Fibroblast of pulmonary artery (primary cell): ENCODE results near the gene MEI4.

Experiments
- DNase-seq: peaks from one replicate; pipeline ENCODE4 v3.0.0-alpha.2; 2010; ENCODE audit warnings: low read depth
- H3K4me3 ChIP-seq: replicated peaks from 2 replicates; pipeline ENCODE4 v1.5.1; 2011; ENCODE audit warnings: low read depth, mild to moderate bottlenecking, control low read depth, low read length, moderate library complexity
- CTCF ChIP-seq: IDR thresholded peaks from 2 replicates; pipeline ENCODE4 v1.5.1; 2011; ENCODE audit warnings: mild to moderate bottlenecking, control low read depth, low read length, inconsistent platforms; ENCODE audit errors: missing control alignments

Gene MEI4

GRCh38 chr6:77773157-77773822 is 120.5 kb downstream of the MEI4 start:
- DNase-seq = no peak
- no peak for TF ChIP-seq CTCF
- no peak overlapping the region for H3K4me3 ChIP-seq

GRCh38 chr6:77774457-77774856 is 121.6 kb downstream of the MEI4 start:
- no peak for DNase-seq
- TF ChIP-seq CTCF = no peak
- H3K4me3 ChIP-seq = no peak overlapping the region

- DNase-seq = no peak
- H3K4me3 ChIP-seq = no peak overlapping the region
- no peak for TF ChIP-seq CTCF
These were observed 123.6 kb downstream of the MEI4 start for GRCh38 chr6:77776441-77776840.

- H3K4me3 ChIP-seq = no peak overlapping the region
- TF ChIP-seq CTCF = no peak
- no peak for DNase-seq
These were observed 125.7 kb downstream of the MEI4 start for GRCh38 chr6:77778527-77778926.

GRCh38 chr6:77786935-77787629 is 134.2 kb downstream of the MEI4 start:
- TF ChIP-seq CTCF = no peak
- no peak for DNase-seq
- H3K4me3 ChIP-seq = no peak overlapping the region

GRCh38 chr6:77796824-77797809 is 144.3 kb downstream of the MEI4 start:
- H3K4me3 ChIP-seq = no peak overlapping the region
- no peak for TF ChIP-seq CTCF
- no peak for DNase-seq
